Erythroblast (primary cell): ENCODE results near the gene SLC66A2.

Experiments used
- DNase-seq, 2 experiments: peaks; one replicate each; lab custom pipeline; 2025; lab: John Stamatoyannopoulos, UW
- GATA1 ChIP-seq: IDR thresholded peaks from 2 replicates; pipeline ENCODE4 v1.6.1; 2011; ENCODE audit warnings: low read depth, mild to moderate bottlenecking, control low read depth, low read length, moderate library complexity
- POLR2A ChIP-seq: IDR thresholded peaks from 2 replicates; pipeline ENCODE4 v1.6.1; 2011; ENCODE audit warnings: mild to moderate bottlenecking, low read length

The SLC66A2 gene

GRCh38 chr18:79950515-79951341, 725 bp downstream of the SLC66A2 start:
- TF ChIP-seq POLR2A (peak; percentile 11), GATA1 (no peak)
- DNase-seq: peak; percentile 81 to 84

GRCh38 chr18:79949697-79950487, 1.6 kb downstream of the SLC66A2 start:
- peak; percentile 49 to 60 for DNase-seq
- TF ChIP-seq GATA1: no peak
- no peak for TF ChIP-seq POLR2A

- no peak for DNase-seq
- TF ChIP-seq GATA1: no peak
- TF ChIP-seq POLR2A: no peak
These were observed 2.6 kb downstream of the SLC66A2 start for GRCh38 chr18:79948719-79949411.

GRCh38 chr18:79947881-79948610, 3.4 kb downstream of the SLC66A2 start:
- TF ChIP-seq POLR2A: no peak
- TF ChIP-seq GATA1: no peak

GRCh38 chr18:79947054-79947755, 4.2 kb downstream of the SLC66A2 start:
- DNase-seq: no peak
- TF ChIP-seq GATA1 (no peak), POLR2A (no peak)

More at GRCh38 chr18:79947881-79948610, 3.4 kb downstream of the SLC66A2 start:
- DNase-seq: no peak

GRCh38 chr18:79945118-79946042, 6.1 kb downstream of the SLC66A2 start:
- DNase-seq: peak in 1 of 2 experiments; percentile 47
- TF ChIP-seq POLR2A (no peak), GATA1 (no peak)

DNA sequence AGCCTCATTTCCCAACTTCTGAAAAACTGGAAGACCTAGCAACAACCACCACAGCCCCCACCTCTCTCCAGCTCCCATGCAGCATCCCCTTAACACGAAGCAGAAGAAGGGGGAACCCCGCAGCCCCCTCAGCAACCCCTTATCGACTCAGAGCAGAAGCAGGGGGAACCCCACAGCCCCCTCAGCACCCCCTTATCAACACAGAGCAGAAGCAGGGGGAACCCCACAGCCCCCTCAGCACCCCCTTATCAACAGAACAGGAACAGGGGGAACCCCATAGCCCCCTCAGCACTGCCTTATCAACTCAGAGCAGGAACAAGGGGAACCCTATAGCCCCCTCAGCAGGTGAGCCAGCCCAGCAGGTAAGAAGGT, 6.7 kb downstream of the SLC66A2 start:
- peak; percentile 28 for TF ChIP-seq POLR2A
- no peak for TF ChIP-seq GATA1
- DNase-seq: peak; percentile 85 to 93

GRCh38 chr18:79944126-79944731, 7.2 kb downstream of the SLC66A2 start:
- peak; percentile 64 to 68 for DNase-seq
- TF ChIP-seq POLR2A: no peak
- TF ChIP-seq GATA1: no peak

GRCh38 chr18:79943608-79944125, 7.8 kb downstream of the SLC66A2 start:
- DNase-seq: no peak
- no peak for TF ChIP-seq POLR2A
- no peak for TF ChIP-seq GATA1

DNA sequence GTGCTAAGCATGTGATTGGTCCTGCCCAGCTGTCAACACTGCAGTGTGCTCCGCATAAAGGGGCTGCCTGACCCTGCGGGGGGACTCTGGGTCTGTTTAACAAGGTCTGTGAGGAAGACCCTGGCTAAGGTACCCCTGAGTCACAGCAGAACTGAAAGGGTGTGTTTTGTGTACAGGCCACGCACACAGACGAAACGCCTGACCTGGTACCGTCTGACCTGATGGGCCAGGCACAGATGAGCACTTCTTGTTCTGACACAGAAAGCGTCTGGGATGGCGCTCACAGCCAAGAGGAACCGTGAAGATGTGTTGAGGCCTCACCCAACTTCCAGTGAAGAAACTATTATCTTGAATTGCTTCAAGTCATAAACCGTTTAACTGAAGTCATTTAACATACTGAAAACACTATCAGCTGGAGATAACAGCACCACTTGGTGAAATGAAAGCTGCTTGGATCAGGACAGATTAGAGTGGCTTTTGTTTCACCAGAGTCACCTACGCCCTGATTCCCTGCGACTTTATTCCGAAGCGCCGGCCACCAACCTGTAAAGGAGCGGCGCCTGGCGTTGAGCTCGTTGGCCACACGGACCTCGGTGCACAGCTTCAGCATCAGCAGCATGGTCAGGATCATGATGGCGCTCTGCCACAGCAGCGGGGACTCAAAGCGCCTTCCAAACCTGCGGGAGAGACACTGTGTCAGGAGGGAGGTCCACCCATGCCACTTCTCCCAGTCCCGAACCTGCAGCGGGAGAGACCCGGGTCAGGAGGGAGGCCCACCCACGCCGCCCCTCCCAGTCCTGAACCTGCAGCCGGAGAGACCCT, 8.5 kb downstream of the SLC66A2 start:
- TF ChIP-seq POLR2A (no peak), GATA1 (no peak)
- DNase-seq: peak; percentile 65 to 91
